Measurements from ENCODE around the gene NCOA7.
"Not testable (repeated sequence)": the region's sequence is repeated elsewhere in the genome, so short reads cannot be mapped to it uniquely, and the experiment has no call there.

The NCOA7 gene

GRCh38 chr6:125930765-125931418, 140.1 kb downstream of the NCOA7 start:
- in situ Hi-C loops (cut with MboI; ENCODE audit: low pct_unique_long_range_greater_than_20kb, low sequenced_read_pairs), result no loop called here
- no peak for DNase-seq

GRCh38 chr6:125931733-125932450, 141.1 kb downstream of the NCOA7 start:
- no peak for DNase-seq
- in situ Hi-C loops (cut with MboI; ENCODE audit: low pct_unique_long_range_greater_than_20kb, low sequenced_read_pairs), result no loop called here

- in situ Hi-C loops (cut with MboI; ENCODE audit: low pct_unique_long_range_greater_than_20kb, low sequenced_read_pairs), result no loop called here
These were observed 141.7 kb downstream of the NCOA7 start for GRCh38 chr6:125932451-125932795.

GRCh38 chr6:125935520-125935919, 144.8 kb downstream of the NCOA7 start:
- in situ Hi-C loops (cut with MboI; ENCODE audit: low pct_unique_long_range_greater_than_20kb, low sequenced_read_pairs); DNase-seq: not testable (repeated sequence)

More at GRCh38 chr6:125932451-125932795, 141.7 kb downstream of the NCOA7 start:
- no peak for DNase-seq

- in situ Hi-C loops (cut with MboI; ENCODE audit: low pct_unique_long_range_greater_than_20kb, low sequenced_read_pairs), result no loop called here
- no peak for DNase-seq
These were observed 148.3 kb downstream of the NCOA7 start for GRCh38 chr6:125939026-125939425.

GRCh38 chr6:125939791-125940190, 149.0 kb downstream of the NCOA7 start:
- in situ Hi-C loops (cut with MboI; ENCODE audit: low pct_unique_long_range_greater_than_20kb, low sequenced_read_pairs), result no loop called here
- DNase-seq, result no peak

GRCh38 chr6:125940247-125941041, 149.7 kb downstream of the NCOA7 start:
- no peak for DNase-seq
- in situ Hi-C loops (cut with MboI; ENCODE audit: low pct_unique_long_range_greater_than_20kb, low sequenced_read_pairs), result no loop called here

- peak; percentile 20 for DNase-seq
- in situ Hi-C loops (cut with MboI; ENCODE audit: low pct_unique_long_range_greater_than_20kb, low sequenced_read_pairs), result no loop called here
These were observed 152.1 kb downstream of the NCOA7 start for GRCh38 chr6:125942672-125943527.

GRCh38 chr6:125943528-125944433, 153.0 kb downstream of the NCOA7 start:
- DNase-seq, result no peak
- in situ Hi-C loops (cut with MboI; ENCODE audit: low pct_unique_long_range_greater_than_20kb, low sequenced_read_pairs), result no loop called here

GRCh38 chr6:125944434-125944816, 153.7 kb downstream of the NCOA7 start:
- in situ Hi-C loops (cut with MboI; ENCODE audit: low pct_unique_long_range_greater_than_20kb, low sequenced_read_pairs), result no loop called here
- DNase-seq, result peak; percentile 56

- in situ Hi-C loops (cut with MboI; ENCODE audit: low pct_unique_long_range_greater_than_20kb, low sequenced_read_pairs), result no loop called here
- no peak for DNase-seq
These were observed 154.1 kb downstream of the NCOA7 start for GRCh38 chr6:125944896-125945295.

- in situ Hi-C loops (cut with MboI; ENCODE audit: low pct_unique_long_range_greater_than_20kb, low sequenced_read_pairs), result no loop called here
- no peak for DNase-seq
These were observed 154.8 kb downstream of the NCOA7 start for GRCh38 chr6:125945378-125946141.

GRCh38 chr6:125947615-125948014, 156.9 kb downstream of the NCOA7 start:
- no peak for DNase-seq
- in situ Hi-C loops (cut with MboI; ENCODE audit: low pct_unique_long_range_greater_than_20kb, low sequenced_read_pairs), result no loop called here

- no peak for DNase-seq
- in situ Hi-C loops (cut with MboI; ENCODE audit: low pct_unique_long_range_greater_than_20kb, low sequenced_read_pairs), result no loop called here
These were observed 157.7 kb downstream of the NCOA7 start for GRCh38 chr6:125948455-125948854.

- no peak for DNase-seq
- in situ Hi-C loops (cut with MboI; ENCODE audit: low pct_unique_long_range_greater_than_20kb, low sequenced_read_pairs), result no loop called here
These were observed 158.3 kb downstream of the NCOA7 start for GRCh38 chr6:125949069-125949468.

- in situ Hi-C loops (cut with MboI; ENCODE audit: low pct_unique_long_range_greater_than_20kb, low sequenced_read_pairs), result no loop called here
- no peak for DNase-seq
These were observed 159.5 kb downstream of the NCOA7 start for GRCh38 chr6:125950293-125950692.

GRCh38 chr6:125950716-125951115, 160.0 kb downstream of the NCOA7 start:
- in situ Hi-C loops (cut with MboI; ENCODE audit: low pct_unique_long_range_greater_than_20kb, low sequenced_read_pairs); DNase-seq: not testable (repeated sequence)

GRCh38 chr6:125951323-125951722, 160.6 kb downstream of the NCOA7 start:
- in situ Hi-C loops (cut with MboI; ENCODE audit: low pct_unique_long_range_greater_than_20kb, low sequenced_read_pairs), result no loop called here
- no peak for DNase-seq
